Endothelial cell of umbilical vein (primary cell): ENCODE measurements around the gene RETREG3. TPM values are rescaled to one million over a fixed set of nuclear protein-coding genes. Genes with fewer than 3 reads are reported as not detected.

ENCODE experiments used
- BruUV-seq: library from RNA; stranded (reverse); fragments of 400-500 nt; replicated peaks from 2 replicates; lab custom pipeline; 2021; lab: Mats Ljungman, UMichigan
- CTCF ChIA-PET: fragments of 300-600, 350-600 bp; sonication (Branson Sonifier 250); formaldehyde crosslinking; loops from one replicate; lab custom pipeline; 2021; ENCODE audit warnings: antibody characterized with exemption, inconsistent platforms; lab: Charles Lee
- POLR2A ChIA-PET: fragments of 300-600, 350-600 bp; sonication (Branson Sonifier 250); formaldehyde crosslinking; loops from one replicate; lab custom pipeline; 2021; ENCODE audit warnings: antibody characterized with exemption, inconsistent platforms; lab: Charles Lee
- DNase-seq: peaks from one replicate; pipeline ENCODE4 v3.0.0-alpha.2; 2011; ENCODE audit warnings: low read depth, low spot score
- FAIRE-seq: peaks from 2 replicates; lab custom pipeline; 2011; peaks lifted over from hg19 to GRCh38; lab: Jason Lieb, UNC
- H2AFZ ChIP-seq: 2 replicates; pipeline ENCODE4 v1.6.0; 2012; ENCODE audit warnings: low read depth, low read length, control low read depth, inconsistent platforms
- H3K27ac ChIP-seq: 2 replicates; pipeline ENCODE4 v1.5.1; 2011; ENCODE audit warnings: low read depth, mild to moderate bottlenecking, control low read depth, low read length, moderate library complexity; ENCODE audit not compliant: insufficient read depth
- H3K27me3 ChIP-seq, 2 experiments: 2 replicates each; pipeline versions ENCODE4 v1.6.0 to v1.6.1; 2011; ENCODE audit warnings: low read length in 2 of 2, mixed read lengths in 1 of 2; ENCODE audit not compliant: control insufficient read depth in 2 of 2, insufficient read depth in 2 of 2
- H3K36me3 ChIP-seq, 2 experiments: 2 replicates in 1 of 2; 3 replicates in 1 of 2; pipeline ENCODE4 v1.5.1; 2011; ENCODE audit warnings: low read length in 2 of 2, mild to moderate bottlenecking in 1 of 2, moderate library complexity in 1 of 2; ENCODE audit not compliant: control insufficient read depth in 2 of 2, insufficient read depth in 2 of 2; ENCODE audit errors: extremely low read depth in 1 of 2
- H3K4me1 ChIP-seq: 3 replicates; pipeline ENCODE4 v1.5.1; 2011; ENCODE audit warnings: mild to moderate bottlenecking, low read length; ENCODE audit not compliant: control insufficient read depth, insufficient read depth; ENCODE audit errors: extremely low read depth
- H3K4me2 ChIP-seq: 2 replicates; pipeline ENCODE4 v1.6.1; 2011; ENCODE audit warnings: low read length, control low read depth, mixed read lengths; ENCODE audit not compliant: insufficient read depth
- H3K4me3 ChIP-seq, 3 experiments: fragments of 200-600 bp in 1 of 3; sonication (generic), shearing (Covaris generic) in 1 of 3; replicated peaks in 1 of 3; 2 replicates each; pipeline ENCODE4 v1.5.1; 2011 to 2016; ENCODE audit warnings: control low read depth in 3 of 3, low read length in 3 of 3, mild to moderate bottlenecking in 2 of 3, inconsistent platforms in 1 of 3, low read depth in 1 of 3, moderate library complexity in 1 of 3; ENCODE audit not compliant: insufficient read depth in 1 of 3
- H3K79me2 ChIP-seq: 2 replicates; pipeline ENCODE4 v1.6.0; 2012; ENCODE audit warnings: low read length, inconsistent platforms; ENCODE audit not compliant: control insufficient read depth, insufficient read depth
- H3K9ac ChIP-seq: replicated peaks from 2 replicates; pipeline ENCODE3; 2011; ENCODE audit warnings: low read length, control low read depth; ENCODE audit not compliant: insufficient read depth; ENCODE audit errors: extremely low read depth
- H3K9me1 ChIP-seq: replicated peaks from 3 replicates; pipeline ENCODE4 v1.6.0; 2011; ENCODE audit warnings: mild to moderate bottlenecking, low read length; ENCODE audit not compliant: control insufficient read depth, insufficient read depth; ENCODE audit errors: extremely low read depth
- H3K9me3 ChIP-seq: replicated peaks from 2 replicates; pipeline ENCODE4 v1.5.1; 2012; ENCODE audit warnings: low read length, inconsistent platforms; ENCODE audit not compliant: control insufficient read depth, insufficient read depth
- H4K20me1 ChIP-seq: replicated peaks from 2 replicates; pipeline ENCODE3; 2011; ENCODE audit warnings: mild to moderate bottlenecking, low read length; ENCODE audit not compliant: control insufficient read depth, insufficient read depth; ENCODE audit errors: extremely low read depth
- EZH2 ChIP-seq: IDR thresholded peaks from 2 replicates; pipeline ENCODE4 v1.6.1; 2012; ENCODE audit warnings: borderline replicate concordance, low read depth, mild to moderate bottlenecking, moderate library complexity, low read length, inconsistent platforms; ENCODE audit not compliant: severe bottlenecking
- FOS ChIP-seq: IDR thresholded peaks from 2 replicates; pipeline ENCODE4 v1.6.1; 2011; ENCODE audit warnings: mild to moderate bottlenecking, low read length, moderate library complexity, borderline replicate concordance; ENCODE audit not compliant: insufficient read depth
- JUN ChIP-seq: IDR thresholded peaks from 2 replicates; pipeline ENCODE4 v1.6.1; 2011; ENCODE audit warnings: borderline replicate concordance, low read depth; ENCODE audit not compliant: insufficient read length, insufficient read depth
- MYC ChIP-seq: IDR thresholded peaks from one replicate; pipeline ENCODE4 v1.6.1; 2011; ENCODE audit warnings: mild to moderate bottlenecking, low read depth, low read length
- POLR2A ChIP-seq: IDR thresholded peaks from 2 replicates; pipeline ENCODE4 v1.6.1; 2012; ENCODE audit warnings: low read depth, mild to moderate bottlenecking, control low read depth, low read length
- POLR2AphosphoS5 ChIP-seq: IDR thresholded peaks from 2 replicates; pipeline ENCODE4 v1.6.1; 2012; ENCODE audit warnings: low read depth, mild to moderate bottlenecking, control low read depth, low read length, moderate library complexity; ENCODE audit not compliant: insufficient read depth
- dilution Hi-C: fragments of 300-500 bp; cut with MboI; formaldehyde crosslinking; loops from one replicate; pipeline ENCODE4 v1.15.0; 2019; ENCODE audit warnings: low sequenced_read_pairs; ENCODE audit not compliant: extremely low pct_ligation_motif_present
- intact Hi-C: fragments of 100-400 bp; cut with micrococcal nuclease; formaldehyde crosslinking; loops from one replicate; pipeline ENCODE4 v1.10.0; 2022
- polyA plus RNA-seq, 4 experiments: library from polyadenylated mRNA; depleted of rRNA in 3 of 4; stranded (reverse) in 3 of 4; unstranded in 1 of 4; fragments of >200 nt; gene quantifications; 2 replicates each; pipeline versions ENCODE4 v1.2.1 to v1.2.3, GENCODE V29; 2011 to 2012; ENCODE audit warnings: missing spikeins in 1 of 4
- total RNA-seq: library from RNA; stranded (reverse); gene quantifications from 2 replicates; pipeline ENCODE4 v1.2.3, GENCODE V29; 2021
- TF ChIP-seq, protein P1 (sequence below): IDR thresholded peaks from 2 replicates; pipeline ENCODE4 v1.6.1; 2011; ENCODE audit not compliant: insufficient read depth, insufficient read length
- TF ChIP-seq, protein P2 (sequence below), 2 donors: IDR thresholded peaks; 1 replicate in 1 of 2; 2 replicates in 1 of 2; pipeline ENCODE4 v1.5.1; 2011; ENCODE audit warnings: low read length in 2 of 2, mild to moderate bottlenecking in 2 of 2, moderate library complexity in 2 of 2, control low read depth in 1 of 2, inconsistent platforms in 1 of 2, low read depth in 1 of 2; ENCODE audit not compliant: insufficient read depth in 1 of 2; ENCODE audit errors: extremely low read depth in 1 of 2

Gene RETREG3
- total and polyA plus RNA-seq, 2 donors (not counting 3 experiments of a cell fraction or from before 2014, with no cell fraction given): 36.2 to 53.4 TPM

DNA sequence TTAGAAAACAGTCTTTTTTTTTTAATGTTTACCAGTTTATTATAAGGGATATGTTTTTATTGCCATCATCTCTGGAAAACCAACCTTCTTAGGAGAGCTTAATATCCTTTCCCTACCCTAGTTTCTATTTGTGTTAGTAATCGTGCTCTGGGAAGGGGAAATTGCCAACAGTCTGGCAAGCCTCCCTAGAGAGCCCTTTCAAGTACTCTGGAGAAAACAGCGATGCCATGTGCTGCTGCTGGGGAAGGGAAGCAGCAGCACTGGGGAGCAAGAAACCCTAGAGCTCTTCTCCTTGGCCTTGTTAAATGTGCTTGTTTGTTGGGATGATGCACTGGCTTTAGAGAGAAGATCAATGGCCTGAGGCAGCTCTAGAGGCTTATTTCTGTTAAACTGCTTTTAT is 10.3 kb downstream of the RETREG3 start:
- intact Hi-C loops: no loop called here
- Histone ChIP-seq H3K36me3 (no peaks in the 10 kb centered on the region), H4K20me1 (peaks cover 4% of the 10 kb centered on the region), H2AFZ (no peak overlapping the region), H3K79me2 (peaks cover 17% of the 10 kb centered on the region), H3K27me3 (no peaks in the 10 kb centered on the region), H3K27ac (no peak overlapping the region), H3K9ac (no peak overlapping the region), H3K4me2 (no peak overlapping the region), H3K4me3 (no peak overlapping the region), H3K9me1 (peaks cover 2% of the 10 kb centered on the region), H3K9me3 (no peaks in the 10 kb centered on the region), H3K4me1 (no peaks in the 10 kb centered on the region)
- no TSS peak for BruUV-seq
- CTCF ChIA-PET: interaction anchor here (1.2 to 2.6 kb wide), 4 partner anchors 9 to 84 kb away, joined by 3 to 10 read pairs (median 4); partner anchors contain the start of genes CNTNAP1 and PSMC3IP
- no peak for TF ChIP-seq JUN
- no peak for TF ChIP-seq POLR2AphosphoS5
- TF ChIP-seq POLR2A: no peak
- no peak for TF ChIP-seq EZH2
- no peak for TF ChIP-seq MYC
- TF ChIP-seq, protein P1, sequence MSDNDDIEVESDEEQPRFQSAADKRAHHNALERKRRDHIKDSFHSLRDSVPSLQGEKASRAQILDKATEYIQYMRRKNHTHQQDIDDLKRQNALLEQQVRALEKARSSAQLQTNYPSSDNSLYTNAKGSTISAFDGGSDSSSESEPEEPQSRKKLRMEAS: no peak
- no peak for TF ChIP-seq FOS
- dilution Hi-C loops: no loop called here
- POLR2A ChIA-PET: no interaction called here
- no peak for FAIRE-seq
- no peak for DNase-seq

DNA sequence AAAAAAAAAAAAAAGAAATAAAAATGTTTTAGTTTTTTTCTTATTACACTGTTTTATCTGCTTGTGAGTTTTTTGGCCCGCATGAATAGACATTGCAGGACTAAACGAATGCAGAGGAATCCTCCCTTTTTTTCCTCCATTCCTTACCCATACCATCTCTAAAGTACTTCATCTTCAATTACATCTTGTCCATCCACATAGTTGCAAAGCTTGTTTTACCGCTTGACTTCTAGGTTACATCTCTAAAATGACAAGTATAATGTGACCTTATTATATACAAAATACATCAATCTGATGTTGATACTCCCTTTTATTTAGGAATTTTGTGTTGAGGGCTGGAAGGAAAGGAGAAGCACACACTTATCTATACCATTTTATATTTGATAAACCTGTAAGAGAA is 12.8 kb downstream of the RETREG3 start:
- H3K4me2 ChIP-seq: no peak overlapping the region
- dilution Hi-C loops: no loop called here

More for the DNA sequence above, 12.8 kb downstream of the RETREG3 start:
- CTCF ChIA-PET: interaction anchor here (2.6 kb wide), 1 partner anchor 18 kb away, joined by 10 read pairs; the partner anchor contains the start of gene PSMC3IP
- Histone ChIP-seq H3K9me3 (no peaks in the 10 kb centered on the region), H3K79me2 (peaks cover 2% of the 10 kb centered on the region), H3K4me3 (no peak overlapping the region), H3K9me1 (no peaks in the 10 kb centered on the region), H4K20me1 (no peaks in the 10 kb centered on the region), H3K9ac (no peak overlapping the region), H3K27ac (no peak overlapping the region), H2AFZ (no peak overlapping the region), H3K27me3 (no peaks in the 10 kb centered on the region), H3K36me3 (peaks cover 3 to 6% of the 10 kb centered on the region in 2 experiments), H3K4me1 (no peaks in the 10 kb centered on the region)
- intact Hi-C loops: no loop called here
- POLR2A ChIA-PET: no interaction called here
- no peak for DNase-seq
- BruUV-seq: no TSS peak
- FAIRE-seq: no peak
- TF ChIP-seq MYC (no peak), POLR2A (no peak), FOS (no peak)
- TF ChIP-seq, protein P2, sequence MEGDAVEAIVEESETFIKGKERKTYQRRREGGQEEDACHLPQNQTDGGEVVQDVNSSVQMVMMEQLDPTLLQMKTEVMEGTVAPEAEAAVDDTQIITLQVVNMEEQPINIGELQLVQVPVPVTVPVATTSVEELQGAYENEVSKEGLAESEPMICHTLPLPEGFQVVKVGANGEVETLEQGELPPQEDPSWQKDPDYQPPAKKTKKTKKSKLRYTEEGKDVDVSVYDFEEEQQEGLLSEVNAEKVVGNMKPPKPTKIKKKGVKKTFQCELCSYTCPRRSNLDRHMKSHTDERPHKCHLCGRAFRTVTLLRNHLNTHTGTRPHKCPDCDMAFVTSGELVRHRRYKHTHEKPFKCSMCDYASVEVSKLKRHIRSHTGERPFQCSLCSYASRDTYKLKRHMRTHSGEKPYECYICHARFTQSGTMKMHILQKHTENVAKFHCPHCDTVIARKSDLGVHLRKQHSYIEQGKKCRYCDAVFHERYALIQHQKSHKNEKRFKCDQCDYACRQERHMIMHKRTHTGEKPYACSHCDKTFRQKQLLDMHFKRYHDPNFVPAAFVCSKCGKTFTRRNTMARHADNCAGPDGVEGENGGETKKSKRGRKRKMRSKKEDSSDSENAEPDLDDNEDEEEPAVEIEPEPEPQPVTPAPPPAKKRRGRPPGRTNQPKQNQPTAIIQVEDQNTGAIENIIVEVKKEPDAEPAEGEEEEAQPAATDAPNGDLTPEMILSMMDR (IDR thresholded peaks at IDR 0.05; ENCODE audit: extremely low read depth in 1 of 2, insufficient read depth in 1 of 2, low read depth in 1 of 2, low read length in 2 of 2): no peak
